Thyroid gland (tissue), 4 donors: Measurements from ENCODE around the gene LRRC10. TPM values are rescaled to one million over a fixed set of nuclear protein-coding genes. Genes with fewer than 3 reads are reported as not detected.

ENCODE experiments used
- DNase-seq, 2 donors: peaks; one replicate each; pipeline ENCODE4 v3.0.0-alpha.2; 2019
- H3K27ac ChIP-seq, 3 donors: fragments of 200-600 bp; sonication (generic); 1 replicate in 2 of 3; 2 replicates in 1 of 3; pipeline ENCODE4 v1.5.1; 2016 to 2019; ENCODE audit warnings: mild to moderate bottlenecking in 1 of 3, moderate library complexity in 1 of 3
- H3K27me3 ChIP-seq: fragments of 200-600 bp; sonication (generic); one replicate; pipeline ENCODE4 v1.5.1; 2019
- H3K36me3 ChIP-seq, 2 donors: fragments of 200-600 bp; sonication (generic); one replicate each; pipeline ENCODE4 v1.5.1; 2016 to 2019
- H3K4me1 ChIP-seq, 2 donors: fragments of 200-600 bp; sonication (generic); one replicate each; pipeline ENCODE4 v1.5.1; 2017 to 2019
- H3K4me3 ChIP-seq, 3 donors: fragments of 200-600 bp; sonication (generic); replicated peaks in 1 of 3; 1 replicate in 2 of 3; 2 replicates in 1 of 3; pipeline ENCODE4 v1.5.1; 2016; ENCODE audit warnings: mild to moderate bottlenecking in 1 of 3
- H3K9me3 ChIP-seq: fragments of 200-600 bp; sonication (generic); one replicate; pipeline ENCODE4 v1.5.1; 2017
- POLR2A ChIP-seq, 2 donors: fragments of 450-650 bp; IDR thresholded peaks; one replicate each; pipeline ENCODE4 v1.6.1; 2017; ENCODE audit warnings: antibody characterized with exemption in 2 of 2, mild to moderate bottlenecking in 2 of 2, moderate library complexity in 1 of 2
- WGBS, 2 donors: methylation state at CpG; one replicate each; pipeline ENCODE4 v1.1.5; 2017; 5-methylcytosine and 5-hydroxymethylcytosine counted together
- intact Hi-C: fragments of 100-400 bp; cut with DNase I; formaldehyde crosslinking; loops from one replicate; pipeline ENCODE4 v1.15.1; 2023
- microRNA-seq: library from miRNA; unstranded; fragments of <30 nt; microRNA quantifications from one replicate; pipeline ENCODE4, GENCODE V29; 2016
- small RNA-seq: library from RNA; depleted of rRNA; stranded (forward); fragments of <200 nt; gene quantifications from one replicate; pipeline ENCODE3, GENCODE V24; 2016
- total RNA-seq, 4 donors: library from RNA; depleted of rRNA; stranded (reverse); fragments of >200 nt; gene quantifications; one replicate each; pipeline ENCODE4 v1.2.3, GENCODE V29; 2016
- TF ChIP-seq, protein P1 (sequence below), 6 experiments: fragments of 200-600 bp in 3 of 6; fragments of 450-650 bp in 3 of 6; sonication (generic) in 3 of 6; IDR thresholded peaks; one replicate each; pipeline ENCODE4 v1.5.1; 2016 to 2019; ENCODE audit warnings: antibody characterized with exemption in 6 of 6, mild to moderate bottlenecking in 2 of 6, inconsistent platforms in 1 of 6, moderate library complexity in 1 of 6

The LRRC10 gene
- total RNA-seq, 4 donors from 2014 or later = not detected

DNA sequence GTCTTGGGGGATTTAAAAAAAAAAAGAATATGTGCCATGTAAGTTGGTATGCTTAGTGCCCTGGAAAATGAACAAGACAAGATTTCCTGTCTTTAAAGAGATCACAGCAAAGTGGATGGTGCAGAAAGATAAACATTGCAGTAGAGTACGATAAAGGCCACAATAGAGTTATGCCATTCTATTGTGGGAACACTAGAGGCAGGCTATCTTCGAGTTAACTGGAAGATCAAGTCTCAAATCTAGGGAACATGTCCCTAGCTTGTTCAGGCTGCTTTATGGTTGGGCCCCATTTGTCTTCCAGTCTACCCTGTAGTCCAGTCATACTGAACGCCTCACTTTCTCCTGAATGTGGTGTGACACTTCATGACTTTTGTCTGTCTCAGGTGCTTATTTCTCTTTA is 44.1 kb downstream of the LRRC10 start:
- WGBS, 2 donors = 78 to 81% methylated on average over 3 of the region's 3 CpGs
- Histone ChIP-seq H3K4me3 (no peak overlapping the region), H3K27me3 (no peaks in the 10 kb centered on the region), H3K4me1 (no peaks in the 10 kb centered on the region), H3K9me3 (no peaks in the 10 kb centered on the region), H3K36me3 (no peaks in the 10 kb centered on the region), H3K27ac (no peak overlapping the region)
- no peak for TF ChIP-seq POLR2A (IDR thresholded peaks at IDR 0.05)
- TF ChIP-seq, protein P1, sequence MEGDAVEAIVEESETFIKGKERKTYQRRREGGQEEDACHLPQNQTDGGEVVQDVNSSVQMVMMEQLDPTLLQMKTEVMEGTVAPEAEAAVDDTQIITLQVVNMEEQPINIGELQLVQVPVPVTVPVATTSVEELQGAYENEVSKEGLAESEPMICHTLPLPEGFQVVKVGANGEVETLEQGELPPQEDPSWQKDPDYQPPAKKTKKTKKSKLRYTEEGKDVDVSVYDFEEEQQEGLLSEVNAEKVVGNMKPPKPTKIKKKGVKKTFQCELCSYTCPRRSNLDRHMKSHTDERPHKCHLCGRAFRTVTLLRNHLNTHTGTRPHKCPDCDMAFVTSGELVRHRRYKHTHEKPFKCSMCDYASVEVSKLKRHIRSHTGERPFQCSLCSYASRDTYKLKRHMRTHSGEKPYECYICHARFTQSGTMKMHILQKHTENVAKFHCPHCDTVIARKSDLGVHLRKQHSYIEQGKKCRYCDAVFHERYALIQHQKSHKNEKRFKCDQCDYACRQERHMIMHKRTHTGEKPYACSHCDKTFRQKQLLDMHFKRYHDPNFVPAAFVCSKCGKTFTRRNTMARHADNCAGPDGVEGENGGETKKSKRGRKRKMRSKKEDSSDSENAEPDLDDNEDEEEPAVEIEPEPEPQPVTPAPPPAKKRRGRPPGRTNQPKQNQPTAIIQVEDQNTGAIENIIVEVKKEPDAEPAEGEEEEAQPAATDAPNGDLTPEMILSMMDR (IDR thresholded peaks at IDR 0.05) = no peak
- no peak for DNase-seq
- intact Hi-C loops = no loop called here

DNA sequence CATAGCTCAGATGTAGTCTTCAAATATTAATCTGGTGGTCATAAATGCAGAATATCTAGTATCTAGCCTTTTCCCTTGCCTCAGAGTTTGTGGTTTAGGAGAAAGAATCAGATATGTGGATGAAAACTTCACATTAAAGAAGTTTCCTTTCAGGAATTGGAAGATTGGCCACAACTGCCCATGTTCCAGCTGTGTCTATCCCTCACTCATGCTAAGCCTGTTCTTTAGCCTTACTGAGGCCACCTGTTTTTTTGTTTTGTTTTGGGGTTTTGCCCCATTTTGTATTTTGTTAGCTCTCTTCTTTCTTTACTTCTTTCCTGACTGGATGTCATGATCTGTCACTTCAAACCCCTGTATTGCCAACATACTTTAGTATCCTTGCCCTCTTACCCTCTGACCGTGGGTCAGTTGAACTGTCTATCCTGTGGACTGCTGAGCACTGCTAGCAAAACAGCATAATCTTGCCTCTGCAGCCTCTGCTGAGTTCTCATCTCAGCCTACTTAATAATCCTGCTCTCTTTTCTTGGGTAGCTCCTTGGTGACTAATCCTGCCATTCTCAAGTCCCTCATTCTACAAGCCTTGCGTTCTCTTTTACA is 47.4 kb downstream of the LRRC10 start:
- Histone ChIP-seq H3K36me3 (no peaks in the 10 kb centered on the region), H3K27me3 (no peaks in the 10 kb centered on the region), H3K4me3 (no peak overlapping the region), H3K9me3 (no peaks in the 10 kb centered on the region), H3K4me1 (no peaks in the 10 kb centered on the region), H3K27ac (no peak overlapping the region)
- TF ChIP-seq, protein P1 (IDR thresholded peaks at IDR 0.05) = no peak
- no peak for TF ChIP-seq POLR2A (IDR thresholded peaks at IDR 0.05)
- WGBS, 2 donors = 93 to 98% methylated on average over 2 of the region's 2 CpGs
- intact Hi-C loops = no loop called here
- DNase-seq = no peak

Small RNA genes within 50 kb of the gene (microRNA-seq; reads per million reads assigned to microRNA genes)
- gene MIR3913-1 (not detected), gene MIR3913-2 (not detected)

Small RNA genes within 50 kb of the gene (small RNA-seq; reads per million reads assigned to genes)
- 2.1 reads per million, percentile 58 among the genes with 10 or more reads in this experiment for gene MIR3913-1

Other genes starting within 250 kb of the LRRC10 start
- gene FRS2, start 140.5 kb downstream of the LRRC10 start, total RNA-seq = 10 to 100 TPM; 52.0 to 79.0 (median 61.0) TPM
- 100 to 1,000 TPM in 3 of 4 donors, 10 to 100 TPM in 1; 90.9 to 174 (median 117) TPM for gene CCT2, start 25.4 kb downstream of the LRRC10 start, total RNA-seq
- gene BEST3, start 88.4 kb upstream of the LRRC10 start, total RNA-seq = under 1 TPM in 1 of 4 donors, not detected in 3; 0.24 TPM
- gene RAB3IP, start 128.0 kb upstream of the LRRC10 start, total RNA-seq = 10 to 100 TPM; 25.2 to 74.7 (median 34.7) TPM
- gene MYRFL, start 214.3 kb upstream of the LRRC10 start, total RNA-seq = under 1 TPM in 1 of 4 donors, not detected in 3; 0.40 TPM